ENCODE results near the gene RPL21. TPM values are rescaled to one million over a fixed set of nuclear protein-coding genes. Genes with fewer than 3 reads are reported as not detected.

RPL21 gene
- total RNA-seq, 2 experiments from 2014 or later, result 756 to 1,682 TPM

GRCh38 chr13:27257648-27258253 is 6.4 kb downstream of the RPL21 start:
- POLR2A ChIA-PET, result interaction anchor here (0.6 to 2.6 kb wide), 4 partner anchors 10 to 1975 kb away, joined by 3 to 8 read pairs (median 4); partner anchors contain the start of gene RASL11A
- intact Hi-C loops (cut with DNase I, micrococcal nuclease), result loop anchor here in 1 of 2 experiments (10.0 kb wide), 1 partner anchor 167 kb away; the partner anchor contains the start of gene GTF3A
- CTCF ChIA-PET, result interaction anchor here (0.6 to 3.2 kb wide), 5 partner anchors 11 to 273 kb away, joined by 3 to 12 read pairs (median 3); partner anchors contain the start of gene RASL11A
- peaks cover 85% of the 10 kb centered on the region for H3K36me3 Mint-ChIP-seq (ENCODE audit: low read depth)
- no peaks in the 10 kb centered on the region for H3K9me3 Mint-ChIP-seq (ENCODE audit: low read depth)
- DNase-seq (no peak), ATAC-seq (no peak)
- peak overlapping the region; percentile 59 for H3K27ac Mint-ChIP-seq
- H3K27me3 Mint-ChIP-seq, result no peaks in the 10 kb centered on the region
- H3K4me1 Mint-ChIP-seq, result peaks cover 73% of the 10 kb centered on the region
- peak overlapping the region; percentile 12 for H3K4me3 Mint-ChIP-seq

- ChIA-PET CTCF (interaction anchor here (1.3 to 3.2 kb wide), 3 partner anchors 11 to 274 kb away, joined by 3 to 12 read pairs (median 4); partner anchors contain the start of gene RASL11A), POLR2A (interaction anchor here (2.6 kb wide), 1 partner anchor 12 kb away, joined by 8 read pairs; the partner anchor contains the start of gene RASL11A)
- Mint-ChIP-seq H3K27ac (peak overlapping the region; percentile 59), H3K4me1 (peaks cover 68% of the 10 kb centered on the region), H3K27me3 (no peaks in the 10 kb centered on the region), H3K36me3 (ENCODE audit: low read depth) (peaks cover 75% of the 10 kb centered on the region), H3K9me3 (ENCODE audit: low read depth) (no peaks in the 10 kb centered on the region), H3K4me3 (no peak overlapping the region)
- DNase-seq (no peak), ATAC-seq (no peak)
- intact Hi-C loops (cut with DNase I, micrococcal nuclease), result loop anchor here in 1 of 2 experiments (10.0 kb wide), 1 partner anchor 166 kb away; the partner anchor contains the start of gene GTF3A
Measured at GRCh38 chr13:27258637-27259386, 7.5 kb downstream of the RPL21 start.

GRCh38 chr13:27259831-27260230 is 8.5 kb downstream of the RPL21 start:
- H3K27ac Mint-ChIP-seq, result peak overlapping the region; percentile 59
- H3K4me3 Mint-ChIP-seq, result no peak overlapping the region
- H3K36me3 Mint-ChIP-seq (ENCODE audit: low read depth), result peaks cover 64% of the 10 kb centered on the region
- ATAC-seq (peak; percentile 54), DNase-seq (no peak)
- intact Hi-C loops (cut with DNase I, micrococcal nuclease), result loop anchor here in 1 of 2 experiments (10.0 kb wide), 1 partner anchor 165 kb away; the partner anchor contains the start of gene GTF3A
- ChIA-PET CTCF (interaction anchor here (0.6 to 1.3 kb wide), 3 partner anchors 10 to 508 kb away, joined by 3 read pairs; partner anchors contain the start of gene RASL11A), POLR2A (no interaction called here)
- H3K27me3 Mint-ChIP-seq, result no peaks in the 10 kb centered on the region
- no peaks in the 10 kb centered on the region for H3K9me3 Mint-ChIP-seq (ENCODE audit: low read depth)
- H3K4me1 Mint-ChIP-seq, result peaks cover 59% of the 10 kb centered on the region

- POLR2A ChIA-PET, result interaction anchor here (0.5 kb wide), 1 partner anchor 315 kb away, joined by 3 read pairs; no protein-coding TSS in a partner anchor
- intact Hi-C loops (cut with DNase I, micrococcal nuclease), result no loop called here
- DNase-seq (no peak), ATAC-seq (no peak)
- H3K27me3 Mint-ChIP-seq, result no peaks in the 10 kb centered on the region
- peaks cover 52% of the 10 kb centered on the region for H3K36me3 Mint-ChIP-seq (ENCODE audit: low read depth)
- CTCF ChIA-PET, result interaction anchor here (0.8 kb wide), 1 partner anchor 9 kb away, joined by 3 read pairs; the partner anchor contains the start of gene RASL11A
- H3K9me3 Mint-ChIP-seq (ENCODE audit: low read depth), result no peaks in the 10 kb centered on the region
- peaks cover 49% of the 10 kb centered on the region for H3K4me1 Mint-ChIP-seq
- H3K27ac Mint-ChIP-seq, result peak overlapping the region; percentile 68
- H3K4me3 Mint-ChIP-seq, result no peak overlapping the region
Measured at GRCh38 chr13:27261396-27261795, 10.0 kb downstream of the RPL21 start.

GRCh38 chr13:27263438-27263837 is 12.1 kb downstream of the RPL21 start:
- Mint-ChIP-seq H3K4me1 (peaks cover 38% of the 10 kb centered on the region), H3K4me3 (no peak overlapping the region), H3K36me3 (ENCODE audit: low read depth) (peaks cover 32% of the 10 kb centered on the region), H3K27ac (no peak overlapping the region), H3K9me3 (ENCODE audit: low read depth) (no peaks in the 10 kb centered on the region), H3K27me3 (no peaks in the 10 kb centered on the region)
- POLR2A ChIA-PET, result interaction anchor here (0.5 kb wide), 1 partner anchor 1042 kb away, joined by 3 read pairs; no protein-coding TSS in a partner anchor
- no peak for DNase-seq
- ATAC-seq, result no peak
- intact Hi-C loops (cut with DNase I, micrococcal nuclease), result no loop called here
- CTCF ChIA-PET, result interaction anchor here (0.8 to 1.2 kb wide), 2 partner anchors 8 to 33 kb away, joined by 3 read pairs; no protein-coding TSS in a partner anchor

- POLR2A ChIA-PET, result interaction anchor here (0.5 kb wide), 1 partner anchor 1042 kb away, joined by 3 read pairs; no protein-coding TSS in a partner anchor
- Mint-ChIP-seq H3K27me3 (no peaks in the 10 kb centered on the region), H3K4me1 (peaks cover 31% of the 10 kb centered on the region), H3K36me3 (ENCODE audit: low read depth) (peaks cover 24% of the 10 kb centered on the region), H3K4me3 (no peak overlapping the region), H3K9me3 (ENCODE audit: low read depth) (no peaks in the 10 kb centered on the region), H3K27ac (no peak overlapping the region)
- ATAC-seq (no peak), DNase-seq (no peak)
- intact Hi-C loops (cut with DNase I, micrococcal nuclease), result no loop called here
- CTCF ChIA-PET, result interaction anchor here (0.8 to 1.5 kb wide), 2 partner anchors 98 to 279 kb away, joined by 3 to 4 read pairs; no protein-coding TSS in a partner anchor
Measured at GRCh38 chr13:27264181-27264580, 12.8 kb downstream of the RPL21 start.

- POLR2A ChIA-PET, result no interaction called here
- H3K4me1 Mint-ChIP-seq, result peaks cover 26% of the 10 kb centered on the region
- peaks cover 21% of the 10 kb centered on the region for H3K36me3 Mint-ChIP-seq (ENCODE audit: low read depth)
- DNase-seq (no peak), ATAC-seq (no peak)
- H3K4me3 Mint-ChIP-seq, result no peak overlapping the region
- H3K9me3 Mint-ChIP-seq (ENCODE audit: low read depth), result no peaks in the 10 kb centered on the region
- intact Hi-C loops (cut with DNase I, micrococcal nuclease), result no loop called here
- CTCF ChIA-PET, result interaction anchor here (0.8 to 1.5 kb wide), 2 partner anchors 97 to 280 kb away, joined by 3 to 4 read pairs; no protein-coding TSS in a partner anchor
- no peak overlapping the region for H3K27ac Mint-ChIP-seq
- H3K27me3 Mint-ChIP-seq, result no peaks in the 10 kb centered on the region
Measured at GRCh38 chr13:27264648-27265047, 13.3 kb downstream of the RPL21 start.

- CTCF ChIA-PET, result interaction anchor here (0.6 to 1.1 kb wide), 2 partner anchors 26 to 281 kb away, joined by 4 to 5 read pairs; no protein-coding TSS in a partner anchor
- no peak overlapping the region for H3K4me3 Mint-ChIP-seq
- POLR2A ChIA-PET, result interaction anchor here (0.6 to 1.6 kb wide), 2 partner anchors 10 to 676 kb away, joined by 3 to 6 read pairs; no protein-coding TSS in a partner anchor
Measured at GRCh38 chr13:27266917-27267316, 15.6 kb downstream of the RPL21 start.

GRCh38 chr13:27267596-27267995 is 16.2 kb downstream of the RPL21 start:
- peaks cover 2% of the 10 kb centered on the region for H3K27me3 Mint-ChIP-seq
- ChIA-PET CTCF (interaction anchor here (0.6 to 1.1 kb wide), 5 partner anchors 16 to 282 kb away, joined by 3 to 5 read pairs (median 3); no protein-coding TSS in a partner anchor), POLR2A (interaction anchor here (0.6 to 1.6 kb wide), 2 partner anchors 11 to 675 kb away, joined by 3 to 6 read pairs; no protein-coding TSS in a partner anchor)
- ATAC-seq (no peak), DNase-seq (no peak)
- intact Hi-C loops (cut with DNase I, micrococcal nuclease), result no loop called here
- H3K36me3 Mint-ChIP-seq (ENCODE audit: low read depth), result peaks cover under 1% of the 10 kb centered on the region
- peaks cover 16% of the 10 kb centered on the region for H3K4me1 Mint-ChIP-seq
- no peaks in the 10 kb centered on the region for H3K9me3 Mint-ChIP-seq (ENCODE audit: low read depth)
- H3K4me3 Mint-ChIP-seq, result no peak overlapping the region
- H3K27ac Mint-ChIP-seq, result no peak overlapping the region

More at GRCh38 chr13:27266917-27267316, 15.6 kb downstream of the RPL21 start:
- Mint-ChIP-seq H3K36me3 (ENCODE audit: low read depth) (peaks cover 5% of the 10 kb centered on the region), H3K27me3 (peaks cover 2% of the 10 kb centered on the region), H3K27ac (no peak overlapping the region), H3K4me1 (peaks cover 18% of the 10 kb centered on the region), H3K9me3 (ENCODE audit: low read depth) (no peaks in the 10 kb centered on the region)
- intact Hi-C loops (cut with DNase I, micrococcal nuclease), result no loop called here
- ATAC-seq (no peak), DNase-seq (no peak)

- Mint-ChIP-seq H3K4me3 (no peak overlapping the region), H3K36me3 (ENCODE audit: low read depth) (no peaks in the 10 kb centered on the region), H3K4me1 (peaks cover 14% of the 10 kb centered on the region), H3K27me3 (peaks cover 2% of the 10 kb centered on the region), H3K9me3 (ENCODE audit: low read depth) (no peaks in the 10 kb centered on the region), H3K27ac (no peak overlapping the region)
- ATAC-seq, result no peak
- ChIA-PET CTCF (interaction anchor here (0.9 to 1.7 kb wide), 3 partner anchors 12 to 284 kb away, joined by 3 to 6 read pairs (median 3); no protein-coding TSS in a partner anchor), POLR2A (interaction anchor here (1.1 kb wide), 1 partner anchor 12 kb away, joined by 11 read pairs; no protein-coding TSS in a partner anchor)
- intact Hi-C loops (cut with DNase I, micrococcal nuclease), result no loop called here
- DNase-seq, result no peak
Measured at GRCh38 chr13:27269114-27269665, 17.8 kb downstream of the RPL21 start.
